ENCODE data around the gene CCDC12.

- no peak for TF ChIP-seq CTCF (IDR thresholded peaks at IDR 0.05)
- TF ChIP-seq POLR2A (IDR thresholded peaks at IDR 0.05), result no peak
Measured at GRCh38 chr3:46897031-46897430, 79.5 kb downstream of the CCDC12 start.

All from uterus (tissue), 2 donors.